ENCODE results near the gene SFMBT2. TPM values are rescaled to one million over a fixed set of nuclear protein-coding genes. Genes with fewer than 3 reads are reported as not detected.

SFMBT2 gene
- total and polyA plus RNA-seq, 2 of the 4 experiments (the other 2 are of a cell fraction) = 0.70 to 1.3 TPM

- intact Hi-C loops (cut with micrococcal nuclease) = no loop called here
- Histone ChIP-seq H3K56ac (ENCODE audit: extremely low read depth, insufficient read depth, low read length) (no peak overlapping the region), H2AK9ac (replicated peaks; ENCODE audit: low read depth, low read length, poor library complexity) (no peak overlapping the region), H3K36me3 (ENCODE audit: control insufficient read depth, insufficient read depth, low read length) (no peaks in the 10 kb centered on the region), H3K4ac (ENCODE audit: low read depth, low read length) (no peak overlapping the region), H3K79me1 (ENCODE audit: low read depth in 1 of 2, low read length in 2 of 2) (no peaks in the 10 kb centered on the region), H2AK5ac (ENCODE audit: low read depth, low read length) (no peak overlapping the region), H3K27me3 (ENCODE audit: control insufficient read depth, insufficient read depth, low read length) (no peaks in the 10 kb centered on the region), H3K9me1 (ENCODE audit: insufficient read depth, low read length) (no peaks in the 10 kb centered on the region), H4K20me1 (ENCODE audit: insufficient read depth, low read length) (no peaks in the 10 kb centered on the region), H4K5ac (ENCODE audit: low read depth, low read length) (no peak overlapping the region), H3K23ac (ENCODE audit: low read depth, low read length) (no peak overlapping the region), H3K18ac (ENCODE audit: low read depth, low read length) (no peak overlapping the region), H2BK20ac (ENCODE audit: low read depth, low read length) (no peak overlapping the region), H3K9ac (ENCODE audit: low read depth, low read length) (no peak overlapping the region), H4K91ac (ENCODE audit: insufficient read depth, low read depth, low read length) (no peak overlapping the region), H2BK120ac (ENCODE audit: low read depth, low read length) (no peak overlapping the region), H3K4me2 (ENCODE audit: low read depth, low read length) (no peak overlapping the region), H3K4me1 (ENCODE audit: control insufficient read depth, insufficient read depth, low read length) (no peaks in the 10 kb centered on the region), H3K4me3 (ENCODE audit: insufficient read depth, low read depth, low read length) (no peak overlapping the region), H3K14ac (replicated peaks; ENCODE audit: low read depth, low read length) (no peak overlapping the region), H4K8ac (ENCODE audit: low read depth in 2 of 2, low read length in 2 of 2) (no peak overlapping the region), H2BK5ac (ENCODE audit: low read depth, low read length, poor library complexity, severe bottlenecking) (no peak overlapping the region), H3K9me3 (ENCODE audit: control insufficient read depth, insufficient read depth, low read length) (no peaks in the 10 kb centered on the region), H2AFZ (replicated peaks; ENCODE audit: low read length, poor library complexity) (no peak overlapping the region), H2BK15ac (ENCODE audit: low read depth, low read length) (no peak overlapping the region), H3K27ac (ENCODE audit: insufficient read depth, low read length) (no peak overlapping the region)
- POLR2A ChIA-PET (ENCODE audit: unreplicated experiment) = no interaction called here
- no peak for DNase-seq
- WGBS, 2 experiments (ENCODE audit: extremely low coverage in 2 of 2, insufficient read length in 1 of 2) = no CpG with 5 or more reads among the region's 2 CpGs
- no peak for ATAC-seq (ENCODE audit: low read depth)
- TF ChIP-seq MXI1 (IDR thresholded peaks at IDR 0.05; ENCODE audit: borderline replicate concordance, low read depth, low read length) = no peak
- no peak for TF ChIP-seq CTCF (conservative IDR thresholded peaks at IDR 0.05; ENCODE audit: low read depth, low read length)
- no peak for TF ChIP-seq ELK1 (IDR thresholded peaks at IDR 0.05; ENCODE audit: borderline replicate concordance, low read depth, low read length)
- TF ChIP-seq MAFK (IDR thresholded peaks at IDR 0.05; ENCODE audit: low read depth, low read length) = no peak
- no peak for TF ChIP-seq USF2 (IDR thresholded peaks at IDR 0.05; ENCODE audit: low read depth, low read length)
- no peak for TF ChIP-seq SMC3 (IDR thresholded peaks at IDR 0.05; ENCODE audit: low read depth, low read length)
- no peak for TF ChIP-seq CEBPB (IDR thresholded peaks at IDR 0.05; ENCODE audit: low read depth, low read length)
- no peak for TF ChIP-seq CHD1 (IDR thresholded peaks at IDR 0.05; ENCODE audit: low read depth, low read length)
- no peak for TF ChIP-seq RFX5 (IDR thresholded peaks at IDR 0.05; ENCODE audit: low read depth, low read length)
- TF ChIP-seq POLR2A (IDR thresholded peaks at IDR 0.05; ENCODE audit: low read depth, low read length) = no peak
- TF ChIP-seq BHLHE40 (IDR thresholded peaks at IDR 0.05; ENCODE audit: low read depth, low read length) = no peak
- TF ChIP-seq NFE2L2 (IDR thresholded peaks at IDR 0.05; ENCODE audit: low read depth, low read length) = no peak
- no peak for TF ChIP-seq FOS (IDR thresholded peaks at IDR 0.05; ENCODE audit: low read depth, low read length)
- no peak for TF ChIP-seq RAD21 (IDR thresholded peaks at IDR 0.05; ENCODE audit: low read length)
- no peak for TF ChIP-seq MAZ (IDR thresholded peaks at IDR 0.05; ENCODE audit: borderline replicate concordance, low read depth, low read length)
- TF ChIP-seq RCOR1 (IDR thresholded peaks at IDR 0.05; ENCODE audit: insufficient replicate concordance, low read length) = no peak
- no TSS peak for BruUV-seq (replicated peaks)
- CTCF ChIA-PET = no interaction called here
- dilution Hi-C loops (cut with HindIII; ENCODE audit: low sequenced_read_pairs, unreplicated experiment) = no loop called here
- in situ Hi-C loops (cut with MboI; ENCODE audit: low sequenced_read_pairs) = no loop called here
These were observed 201.4 kb downstream of the SFMBT2 start for GRCh38 chr10:7209458-7209857.

Measured in IMR-90 (cell line).